B cell (primary cell): ENCODE data around the gene NBAS.

Experiments used
- EZH2 ChIP-seq: IDR thresholded peaks from 2 replicates; pipeline ENCODE4 v1.6.1; 2012; ENCODE audit warnings: borderline replicate concordance, low read depth, mild to moderate bottlenecking, moderate library complexity, low read length; ENCODE audit not compliant: insufficient read depth, poor library complexity, severe bottlenecking
- TF ChIP-seq, protein P1 (sequence below): fragments of 200-600 bp; IDR thresholded peaks from one replicate; pipeline ENCODE4 v1.8.0; 2022; ENCODE audit warnings: antibody characterized with exemption, mild to moderate bottlenecking

DNA sequence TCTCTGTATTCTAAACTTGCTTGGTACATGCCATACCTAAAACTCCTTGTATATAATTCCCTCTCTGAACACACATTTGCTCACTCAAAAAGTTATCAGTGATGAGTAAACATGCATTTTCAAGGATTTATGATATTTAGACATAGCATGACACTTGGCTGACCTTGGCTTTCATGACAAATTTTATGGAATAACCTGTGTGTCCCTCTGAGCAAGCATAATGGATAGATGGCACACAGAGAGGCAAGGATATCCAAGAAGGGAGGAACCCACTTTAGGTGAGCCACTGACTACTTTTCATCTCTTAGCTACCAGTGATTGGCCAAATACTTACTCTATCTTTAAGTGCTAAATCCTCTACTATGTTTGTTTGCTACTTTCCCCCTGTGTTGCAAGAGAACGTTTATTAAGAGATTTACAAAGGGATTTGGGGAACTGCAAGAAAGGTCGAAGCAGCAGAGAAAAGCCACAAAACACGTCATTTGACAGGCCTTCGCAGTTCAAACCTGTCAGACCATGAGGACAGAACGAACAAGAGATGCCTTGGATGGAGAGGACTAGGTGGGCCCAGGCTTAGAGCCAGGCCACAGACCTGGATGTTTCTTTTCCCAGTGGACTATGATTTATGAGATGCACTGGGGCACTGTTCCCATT is 379.9 kb downstream of the NBAS start:
- TF ChIP-seq, protein P1, sequence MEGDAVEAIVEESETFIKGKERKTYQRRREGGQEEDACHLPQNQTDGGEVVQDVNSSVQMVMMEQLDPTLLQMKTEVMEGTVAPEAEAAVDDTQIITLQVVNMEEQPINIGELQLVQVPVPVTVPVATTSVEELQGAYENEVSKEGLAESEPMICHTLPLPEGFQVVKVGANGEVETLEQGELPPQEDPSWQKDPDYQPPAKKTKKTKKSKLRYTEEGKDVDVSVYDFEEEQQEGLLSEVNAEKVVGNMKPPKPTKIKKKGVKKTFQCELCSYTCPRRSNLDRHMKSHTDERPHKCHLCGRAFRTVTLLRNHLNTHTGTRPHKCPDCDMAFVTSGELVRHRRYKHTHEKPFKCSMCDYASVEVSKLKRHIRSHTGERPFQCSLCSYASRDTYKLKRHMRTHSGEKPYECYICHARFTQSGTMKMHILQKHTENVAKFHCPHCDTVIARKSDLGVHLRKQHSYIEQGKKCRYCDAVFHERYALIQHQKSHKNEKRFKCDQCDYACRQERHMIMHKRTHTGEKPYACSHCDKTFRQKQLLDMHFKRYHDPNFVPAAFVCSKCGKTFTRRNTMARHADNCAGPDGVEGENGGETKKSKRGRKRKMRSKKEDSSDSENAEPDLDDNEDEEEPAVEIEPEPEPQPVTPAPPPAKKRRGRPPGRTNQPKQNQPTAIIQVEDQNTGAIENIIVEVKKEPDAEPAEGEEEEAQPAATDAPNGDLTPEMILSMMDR = no peak
- no peak for TF ChIP-seq EZH2
